Lower leg skin (tissue), 4 donors: ENCODE measurements around the gene RIN1. TPM values are rescaled to one million over a fixed set of nuclear protein-coding genes. Genes with fewer than 3 reads are reported as not detected.
A peak's percentile ranks its signal among the peaks of the same experiment; 100 is the strongest.

Experiments
- DNase-seq, 2 donors: peaks; one replicate each; pipeline ENCODE4 v3.0.0-alpha.2; 2019; ENCODE audit warnings: low spot score in 2 of 2
- H3K4me3 ChIP-seq: fragments of 200-600 bp; sonication (generic); 2 replicates; pipeline ENCODE4 v1.5.1; 2017; ENCODE audit warnings: mild to moderate bottlenecking, low read depth; ENCODE audit not compliant: poor library complexity, severe bottlenecking
- CTCF ChIP-seq, 3 donors: fragments of 450-650 bp; IDR thresholded peaks; one replicate each; pipeline ENCODE4 v1.5.1; 2016; ENCODE audit warnings: antibody characterized with exemption in 3 of 3, mild to moderate bottlenecking in 3 of 3, moderate library complexity in 2 of 3
- POLR2A ChIP-seq, 2 donors: fragments of 450-650 bp; IDR thresholded peaks; one replicate each; pipeline ENCODE4 v1.6.1; 2016 to 2017; ENCODE audit warnings: antibody characterized with exemption in 2 of 2, mild to moderate bottlenecking in 1 of 2, moderate library complexity in 1 of 2
- WGBS, 2 donors: methylation state at CpG; one replicate each; pipeline ENCODE4 v1.1.5; 2018; 5-methylcytosine and 5-hydroxymethylcytosine counted together
- intact Hi-C: fragments of 100-400 bp; cut with DNase I; formaldehyde crosslinking; loops from one replicate; pipeline ENCODE4 v1.15.0; 2023; ENCODE audit warnings: low total_unique reads
- total RNA-seq, 4 donors: library from RNA; depleted of rRNA; stranded (reverse); fragments of >200 nt; gene quantifications; one replicate each; pipeline ENCODE4 v1.1.0, GENCODE V29; 2016

Gene RIN1
- total RNA-seq, 4 donors from 2014 or later, result 48.3 to 56.9 (median 53.8) TPM

DNA sequence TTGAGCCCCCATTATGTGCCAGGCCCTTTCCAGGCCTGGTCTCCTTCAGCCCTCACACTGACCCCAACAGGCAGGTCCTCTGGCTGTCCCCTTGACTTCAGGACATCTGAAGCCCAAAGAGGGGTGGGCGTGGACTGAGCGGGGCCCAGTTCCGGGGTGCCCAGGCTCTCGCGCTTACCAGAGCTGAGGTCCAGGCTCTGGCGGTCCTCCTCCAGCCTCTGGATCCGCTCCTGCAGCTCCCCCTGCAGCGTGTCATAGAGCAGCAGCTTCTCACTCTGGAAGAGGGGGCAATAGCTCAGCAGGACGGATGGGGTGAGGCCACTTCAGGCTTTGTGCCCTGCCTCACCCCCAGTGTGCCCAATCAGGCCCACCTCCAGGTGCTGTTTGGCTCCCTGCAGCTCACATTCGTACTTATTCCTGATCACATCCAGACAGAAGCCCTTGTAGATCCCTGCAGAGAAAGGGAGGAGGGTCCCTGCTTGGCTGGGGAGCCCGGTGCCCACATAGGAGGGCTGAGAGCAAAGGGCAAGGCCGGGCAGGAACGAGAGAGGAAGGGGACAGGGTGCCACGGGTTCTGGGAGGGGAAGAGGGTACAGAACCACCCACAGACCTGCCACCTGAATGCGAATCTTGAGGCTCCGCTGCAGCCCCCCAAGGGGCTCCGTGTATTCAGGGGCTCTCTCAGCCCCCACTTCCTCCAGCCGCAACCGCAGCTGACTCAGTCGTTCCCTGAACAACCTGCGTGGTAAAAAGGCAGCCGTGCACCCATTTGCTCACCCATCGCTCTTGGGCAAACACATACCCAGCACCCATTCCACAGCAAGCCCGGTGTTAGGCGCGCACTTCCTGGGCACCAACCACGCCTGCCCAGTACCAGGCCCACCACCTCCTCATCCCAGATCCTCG is 4.6 kb upstream of the RIN1 start:
- TF ChIP-seq CTCF (IDR thresholded peaks at IDR 0.05), result no peak
- WGBS, 2 donors, result 90 to 94% methylated on average over 27 to 28 of the region's 28 CpGs
- no peak for DNase-seq
- H3K4me3 ChIP-seq, result no peak overlapping the region
- intact Hi-C loops, result no loop called here

GRCh38 chr11:66339686-66340483 is 3.7 kb upstream of the RIN1 start:
- intact Hi-C loops, result no loop called here
- H3K4me3 ChIP-seq, result no peak overlapping the region
- DNase-seq, result peak in 1 of 2 donors; percentile 81
- WGBS, 2 donors, result 68 to 73% methylated on average over 11 to 14 of the region's 14 CpGs
- no peak for TF ChIP-seq POLR2A (IDR thresholded peaks at IDR 0.05)
- TF ChIP-seq CTCF (IDR thresholded peaks at IDR 0.05), result no peak

GRCh38 chr11:66339162-66339675 is 3.0 kb upstream of the RIN1 start:
- TF ChIP-seq CTCF (IDR thresholded peaks at IDR 0.05) (no peak), POLR2A (IDR thresholded peaks at IDR 0.05) (no peak)
- WGBS, 2 donors, result 67% methylated on average over 6 of the region's 6 CpGs
- DNase-seq, result peak in 1 of 2 donors; percentile 83
- intact Hi-C loops, result no loop called here
- H3K4me3 ChIP-seq, result no peak overlapping the region

DNA sequence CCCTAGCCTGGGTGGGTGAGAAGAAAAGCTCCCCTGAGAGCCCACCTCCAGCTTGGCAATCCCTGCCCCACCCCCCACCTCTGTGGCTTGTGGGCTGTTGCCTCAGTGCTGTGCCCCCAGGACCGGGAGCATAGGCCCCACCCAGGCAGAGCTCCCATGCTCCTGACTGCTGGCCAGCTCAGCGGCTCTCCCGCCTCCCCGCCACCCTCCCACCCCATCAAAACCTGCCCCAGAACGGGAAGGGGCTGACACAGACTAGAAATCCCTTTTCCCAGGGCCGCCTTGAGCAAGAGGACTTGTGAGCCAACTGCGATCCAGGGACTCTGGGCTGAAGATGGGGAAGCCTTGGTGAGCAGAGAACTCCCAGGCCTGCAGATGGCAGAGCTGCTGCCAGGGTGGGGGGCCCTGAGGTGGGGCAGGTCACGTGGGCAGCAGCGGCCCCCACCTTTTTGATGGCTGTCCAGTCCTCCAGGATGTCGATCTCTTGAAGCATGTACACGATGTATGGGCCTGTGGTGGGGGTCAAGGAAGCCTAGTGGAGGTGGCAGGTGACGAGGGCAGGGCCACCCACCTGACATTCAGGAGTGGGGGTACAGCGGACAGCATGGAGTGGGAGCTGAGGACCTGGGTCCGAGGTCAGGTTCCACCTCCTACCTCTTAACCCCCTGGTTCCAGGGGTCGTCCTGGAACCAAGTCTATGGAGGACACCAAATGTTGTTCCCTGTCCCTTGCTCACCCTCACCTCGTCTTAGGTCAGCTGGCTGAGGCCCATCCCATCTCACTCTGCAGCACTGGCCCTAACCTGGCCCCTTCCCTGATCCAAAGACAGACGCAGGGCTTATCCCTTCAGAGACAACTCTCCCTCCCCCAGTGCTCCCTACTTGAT is 2.3 kb upstream of the RIN1 start:
- 57 to 64% methylated on average over 13 to 16 of the region's 17 CpGs for WGBS, 2 donors
- H3K4me3 ChIP-seq, result no peak overlapping the region
- no peak for TF ChIP-seq CTCF (IDR thresholded peaks at IDR 0.05)
- intact Hi-C loops, result no loop called here
- DNase-seq, result peak in 1 of 2 donors; percentile 85
